GM19240 (cell line): ENCODE results near the gene CC2D2B.
A peak's percentile ranks its signal among the peaks of the same experiment; 100 is the strongest.
"Not testable (repeated sequence)": the region's sequence is repeated elsewhere in the genome, so short reads cannot be mapped to it uniquely, and the experiment has no call there.

Experiments used
- DNase-seq: peaks from one replicate; pipeline ENCODE4 v3.0.0; 2011; ENCODE audit warnings: low spot score; ENCODE audit not compliant: insufficient read length

The CC2D2B gene

GRCh38 chr10:96023168-96023567, 115.4 kb downstream of the CC2D2B start:
- DNase-seq = no peak

DNA sequence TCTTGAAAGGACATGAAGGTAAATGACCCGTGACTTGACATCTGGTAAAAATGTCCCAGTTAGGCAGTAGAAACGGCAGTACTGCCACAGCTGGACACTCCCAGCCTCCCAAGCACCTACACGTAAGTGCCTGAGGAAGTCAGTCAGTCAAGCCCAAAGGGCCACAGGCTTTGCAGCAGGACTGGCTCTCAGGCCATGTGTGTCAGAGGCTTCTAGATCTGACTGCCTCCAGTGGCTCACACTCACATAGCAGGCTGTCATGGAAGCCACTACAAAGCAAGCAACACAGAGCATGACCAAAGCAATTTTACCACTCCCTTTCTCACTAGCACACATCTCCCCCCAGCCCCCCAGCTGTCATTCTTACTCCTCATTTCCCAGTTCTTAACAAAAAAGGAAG, 117.8 kb downstream of the CC2D2B start:
- DNase-seq = peak; percentile 1

GRCh38 chr10:96034625-96035024, 126.8 kb downstream of the CC2D2B start:
- DNase-seq = no peak

DNA sequence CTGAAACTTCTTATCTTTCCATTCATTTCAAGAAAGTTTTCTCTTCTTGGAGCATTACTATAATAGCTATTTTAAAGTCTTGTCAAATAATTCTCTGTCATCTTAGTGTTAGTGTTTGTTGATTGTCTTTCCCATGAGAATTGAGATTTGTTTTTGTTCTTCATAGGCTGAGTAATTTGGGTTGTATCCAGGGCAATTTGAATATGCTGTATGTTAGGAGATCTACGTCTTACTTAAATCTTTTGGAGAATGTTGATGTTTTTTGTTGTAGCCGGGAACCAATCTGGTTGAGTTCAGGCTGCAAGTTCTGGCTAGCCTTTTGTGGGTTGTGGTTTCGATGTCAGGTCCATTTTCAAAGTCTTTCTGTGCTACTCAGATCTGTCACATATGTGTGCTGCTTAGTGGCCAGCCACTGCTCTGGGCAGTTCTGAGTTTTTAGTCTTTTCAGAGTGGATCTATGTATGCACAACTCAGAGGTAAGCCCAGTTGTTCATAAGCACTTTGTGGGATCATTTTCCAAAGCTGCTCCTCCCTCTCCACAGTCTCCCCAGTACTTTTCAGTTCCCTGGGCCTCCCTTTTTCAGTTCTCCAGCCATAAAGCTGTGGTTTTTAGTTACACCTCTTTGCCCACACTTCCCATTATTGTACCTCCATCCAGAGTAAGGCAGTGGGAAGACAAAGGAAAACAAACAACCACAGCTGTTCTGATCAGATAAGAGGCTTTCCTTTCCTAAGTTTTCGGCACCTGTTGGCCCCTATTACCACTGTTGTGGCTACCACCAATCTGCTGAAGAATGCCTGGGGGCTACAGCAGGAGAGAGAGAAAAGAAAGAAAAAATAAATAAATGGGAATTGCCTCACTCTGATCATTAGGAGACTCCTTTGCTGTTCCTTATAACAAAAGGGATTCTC, 131.0 kb downstream of the CC2D2B start:
- DNase-seq = no peak

GRCh38 chr10:96041146-96041545, 133.4 kb downstream of the CC2D2B start:
- DNase-seq = no peak

- peak; percentile 81 for DNase-seq
Observed at GRCh38 chr10:96043033-96043892, 135.5 kb downstream of the CC2D2B start, which contains the start of gene CCNJ. TSS of gene CCNJ (plus strand) at chr10:96043583. CDS start at chr10:96044394, 811 bp downstream.

- peak; percentile 37 for DNase-seq
Observed at GRCh38 chr10:96043893-96044715, 136.3 kb downstream of the CC2D2B start.

GRCh38 chr10:96044736-96045135, 137.0 kb downstream of the CC2D2B start:
- DNase-seq = no peak

DNA sequence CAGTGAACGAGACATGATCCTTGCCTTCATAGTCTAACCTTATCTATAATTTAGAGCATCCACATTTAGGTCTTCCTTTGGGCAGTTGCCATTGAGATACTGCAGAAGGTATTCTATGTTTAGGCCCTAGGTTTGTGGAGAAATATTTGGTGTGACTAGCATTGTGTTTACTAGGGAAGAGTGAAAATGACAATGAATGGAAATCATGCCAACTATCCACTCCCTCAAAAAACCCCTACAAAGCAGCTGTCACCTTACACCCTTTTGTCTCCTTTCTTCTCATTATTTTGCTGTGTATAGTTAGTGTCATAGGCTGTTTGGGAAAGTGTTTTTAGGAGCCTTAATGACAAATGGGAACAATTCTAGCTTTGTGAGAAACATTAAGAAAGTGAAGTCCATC, 138.8 kb downstream of the CC2D2B start:
- no peak for DNase-seq

GRCh38 chr10:96047004-96047649, 139.4 kb downstream of the CC2D2B start:
- DNase-seq = no peak

DNA sequence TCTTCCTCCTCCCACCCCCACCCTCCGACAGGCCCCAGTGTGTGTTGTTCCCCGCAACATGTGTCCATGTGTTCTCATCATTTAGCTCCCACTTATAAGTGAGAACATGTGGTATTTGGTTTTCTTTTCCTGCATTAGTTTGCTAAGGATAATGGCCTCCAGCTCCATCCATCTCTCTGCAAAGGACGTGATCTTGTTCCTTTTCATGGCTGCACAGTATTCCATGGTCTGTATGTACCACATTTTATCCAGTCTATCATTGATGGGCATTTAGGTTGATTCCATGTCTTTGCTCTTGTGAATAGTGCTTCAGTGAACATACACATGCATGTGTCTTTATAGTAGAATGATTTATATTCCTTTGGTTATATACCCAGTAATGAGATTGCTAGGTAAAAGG, 140.2 kb downstream of the CC2D2B start:
- DNase-seq = not testable (repeated sequence)

- DNase-seq = no peak
Observed at GRCh38 chr10:96049340-96049739, 141.6 kb downstream of the CC2D2B start.

DNA sequence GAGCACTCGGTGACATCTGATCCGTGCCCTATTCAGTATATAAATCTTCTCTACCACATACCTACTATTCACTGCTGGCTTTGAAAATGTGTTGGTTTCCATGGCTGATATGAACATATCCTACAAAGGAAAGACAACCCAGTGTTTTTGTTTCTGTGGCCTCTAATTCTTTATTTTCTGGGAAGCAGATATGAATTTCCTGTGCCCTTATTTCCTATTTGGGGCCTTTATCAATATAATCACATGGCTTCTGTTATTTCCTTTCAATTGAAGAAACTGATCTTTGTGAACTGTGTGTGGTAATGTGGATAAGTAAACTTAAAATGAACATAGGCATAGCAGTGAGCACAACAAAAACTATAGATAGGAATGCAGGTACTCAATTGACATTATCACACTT, 146.2 kb downstream of the CC2D2B start:
- DNase-seq = no peak

GRCh38 chr10:96056787-96057186, 149.0 kb downstream of the CC2D2B start:
- no peak for DNase-seq

GRCh38 chr10:96061232-96061631, 153.5 kb downstream of the CC2D2B start:
- DNase-seq = no peak

DNA sequence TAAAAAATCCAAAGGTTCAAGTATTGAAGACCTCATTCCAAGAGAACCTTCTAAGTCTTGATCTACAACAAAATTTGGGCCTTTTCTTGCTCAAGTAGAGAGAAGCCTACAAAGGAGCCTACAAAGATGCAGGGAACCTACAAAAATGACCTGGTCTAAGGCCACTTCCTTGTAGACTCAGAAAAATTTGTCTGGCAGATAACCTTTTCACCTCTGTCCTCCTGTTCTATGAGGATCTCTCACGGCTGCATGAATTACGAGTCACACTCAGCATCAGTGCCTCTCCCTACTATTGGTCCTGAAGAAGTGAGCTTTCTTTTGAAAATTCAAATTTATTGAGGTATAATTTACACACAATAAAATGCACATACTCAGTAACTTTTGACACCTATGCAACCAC, 164.9 kb downstream of the CC2D2B start:
- DNase-seq = no peak

GRCh38 chr10:96073722-96074121, 165.9 kb downstream of the CC2D2B start:
- DNase-seq = no peak

DNA sequence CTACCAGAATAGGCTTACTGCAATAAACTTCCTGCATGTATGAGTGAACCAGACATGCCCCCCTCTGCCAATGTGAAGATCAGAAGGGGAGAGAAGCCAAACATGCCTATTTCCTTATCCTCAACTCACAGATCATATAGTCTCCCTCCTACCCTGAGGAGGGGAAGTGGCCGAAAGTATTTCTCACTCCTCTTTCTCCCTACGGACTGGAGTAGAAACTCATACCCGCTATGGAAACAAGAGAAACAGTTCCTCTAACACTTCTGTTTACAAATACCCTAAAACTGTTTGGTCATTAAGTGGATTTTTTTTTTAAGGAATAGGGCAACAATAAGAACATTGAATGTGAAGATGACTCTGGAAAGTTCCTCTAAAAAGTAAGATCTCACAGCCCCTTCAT, 167.0 kb downstream of the CC2D2B start:
- no peak for DNase-seq

GRCh38 chr10:96075977-96076376, 168.2 kb downstream of the CC2D2B start:
- DNase-seq = no peak

DNA sequence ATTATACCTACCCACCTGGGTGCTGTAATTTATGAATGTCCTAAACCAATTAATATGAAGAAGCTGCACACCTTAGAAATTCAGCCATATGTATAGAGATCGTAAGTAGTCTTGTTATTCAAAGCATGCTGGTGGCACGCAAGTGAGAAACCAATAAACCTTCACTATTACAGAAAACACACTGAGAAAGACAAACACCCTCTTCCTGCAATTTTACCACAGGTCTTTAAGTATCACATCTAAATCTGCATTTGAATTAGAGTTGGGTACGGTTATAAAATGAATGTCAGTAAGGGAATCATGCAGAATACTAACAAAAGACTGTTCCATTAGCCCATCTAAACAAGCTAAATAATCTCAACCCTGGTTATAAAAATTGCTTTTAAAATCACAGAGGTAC, 169.4 kb downstream of the CC2D2B start:
- no peak for DNase-seq

DNA sequence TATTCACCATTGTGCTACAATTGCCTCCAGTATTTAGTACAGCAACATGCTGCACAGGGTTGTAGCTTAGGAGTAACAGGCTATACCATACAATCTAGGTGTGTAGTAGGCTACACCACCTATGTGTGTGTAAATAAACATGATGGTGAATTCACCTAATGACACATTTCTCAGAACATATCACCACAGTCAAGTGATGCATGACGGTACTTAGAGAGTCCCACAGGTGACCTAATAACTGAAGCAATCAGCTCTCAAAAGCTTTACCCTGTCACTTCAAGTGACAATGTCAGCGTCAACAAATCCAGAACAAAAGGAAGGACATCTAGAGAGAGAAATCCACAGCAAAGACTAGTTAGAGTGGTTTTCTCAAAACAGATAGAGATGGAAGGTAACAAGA, 174.4 kb downstream of the CC2D2B start:
- DNase-seq = no peak
